Inferior parietal cortex (tissue), 1 donor: ENCODE measurements around the gene ADCY7.

Source experiments
- DNase-seq: peaks from one replicate; pipeline ENCODE4 v3.0.0-alpha.2; 2016; ENCODE audit errors: extremely low spot score

The ADCY7 gene

DNA sequence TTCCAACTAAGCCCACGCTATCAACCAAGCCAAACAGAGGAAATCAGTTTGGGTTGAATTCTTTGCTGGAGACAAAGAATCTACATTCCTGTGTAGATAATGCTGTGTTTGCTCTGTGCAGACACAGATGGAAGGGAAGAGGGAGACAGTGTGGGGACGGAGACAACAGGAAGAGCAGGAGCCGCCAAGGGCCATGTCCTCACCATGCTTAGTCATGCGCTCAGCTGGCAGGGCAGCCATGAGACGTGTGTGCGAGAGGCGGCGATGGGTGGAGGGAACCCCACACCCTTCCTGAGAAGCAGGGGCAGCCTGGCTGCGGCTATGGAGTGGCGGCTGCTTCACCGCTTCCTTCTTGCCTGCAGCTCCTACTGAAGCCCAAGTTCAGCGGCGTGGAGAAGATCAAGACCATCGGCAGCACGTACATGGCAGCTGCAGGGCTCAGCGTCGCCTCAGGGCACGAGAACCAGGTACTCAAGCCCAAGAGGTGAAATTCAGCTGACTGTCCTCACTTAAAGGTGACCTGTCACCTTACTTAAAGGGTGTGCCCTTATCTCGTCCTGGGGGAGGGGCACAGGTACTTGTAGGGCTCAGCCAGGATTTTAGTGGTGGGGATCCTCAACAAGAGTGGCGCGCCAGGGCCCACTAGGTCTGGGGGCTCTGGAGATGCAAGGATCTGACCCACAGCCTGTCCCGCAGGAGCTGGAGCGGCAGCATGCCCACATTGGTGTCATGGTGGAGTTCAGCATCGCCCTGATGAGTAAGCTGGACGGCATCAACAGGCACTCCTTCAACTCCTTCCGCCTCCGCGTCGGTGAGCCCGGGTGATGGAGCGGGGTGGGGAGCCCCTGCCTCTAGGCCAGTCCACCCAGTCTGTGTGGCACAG, 47.5 kb downstream of the ADCY7 start:
- no peak for DNase-seq

DNA sequence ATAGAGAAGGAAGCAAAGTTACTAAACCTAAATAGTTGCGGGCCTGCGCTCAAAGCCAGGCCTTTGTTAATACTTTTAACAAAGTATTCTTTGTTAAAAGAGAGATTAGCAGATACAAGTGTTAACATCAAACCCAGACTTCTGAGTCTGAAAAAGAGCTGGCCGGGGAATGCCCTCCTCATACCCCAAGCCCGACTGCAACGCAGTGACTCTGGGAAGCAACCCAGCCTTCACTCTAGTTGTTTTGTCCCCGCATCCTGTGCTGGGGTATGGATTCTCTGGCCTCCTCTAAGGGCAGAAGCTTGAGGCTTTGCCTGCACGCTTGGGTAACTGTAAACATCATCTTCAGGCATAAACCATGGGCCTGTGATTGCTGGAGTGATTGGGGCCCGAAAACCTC, 48.3 kb downstream of the ADCY7 start:
- DNase-seq: no peak

DNA sequence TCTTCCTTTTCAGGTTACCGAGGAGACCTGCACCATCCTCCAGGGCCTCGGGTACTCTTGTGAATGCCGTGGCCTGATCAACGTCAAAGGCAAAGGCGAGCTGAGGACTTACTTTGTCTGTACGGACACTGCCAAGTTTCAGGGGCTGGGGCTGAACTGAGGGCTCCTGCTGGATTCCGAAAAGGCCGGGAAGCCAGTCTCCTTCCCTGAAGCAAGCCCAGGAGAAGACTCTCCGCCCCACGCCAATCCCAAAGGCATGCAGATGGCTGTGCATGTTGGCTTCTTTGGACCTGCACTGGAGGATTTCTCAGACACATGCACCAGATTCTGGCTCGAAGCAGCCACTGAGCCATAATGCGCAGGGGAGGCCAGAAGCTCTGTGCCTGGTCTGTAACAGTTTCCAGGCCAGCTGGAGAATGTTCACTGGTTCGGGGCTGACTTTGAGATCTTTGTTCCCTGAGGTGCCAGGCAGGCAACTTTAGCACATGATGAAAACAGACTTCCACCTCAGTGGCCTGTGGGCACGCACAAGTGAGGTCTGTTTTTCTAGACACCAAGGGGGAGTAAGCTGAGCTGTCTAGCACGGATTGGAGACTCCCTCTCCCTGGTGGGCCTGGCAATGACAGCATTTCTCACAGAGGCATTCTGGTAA, 49.1 kb downstream of the ADCY7 start:
- no peak for DNase-seq

DNA sequence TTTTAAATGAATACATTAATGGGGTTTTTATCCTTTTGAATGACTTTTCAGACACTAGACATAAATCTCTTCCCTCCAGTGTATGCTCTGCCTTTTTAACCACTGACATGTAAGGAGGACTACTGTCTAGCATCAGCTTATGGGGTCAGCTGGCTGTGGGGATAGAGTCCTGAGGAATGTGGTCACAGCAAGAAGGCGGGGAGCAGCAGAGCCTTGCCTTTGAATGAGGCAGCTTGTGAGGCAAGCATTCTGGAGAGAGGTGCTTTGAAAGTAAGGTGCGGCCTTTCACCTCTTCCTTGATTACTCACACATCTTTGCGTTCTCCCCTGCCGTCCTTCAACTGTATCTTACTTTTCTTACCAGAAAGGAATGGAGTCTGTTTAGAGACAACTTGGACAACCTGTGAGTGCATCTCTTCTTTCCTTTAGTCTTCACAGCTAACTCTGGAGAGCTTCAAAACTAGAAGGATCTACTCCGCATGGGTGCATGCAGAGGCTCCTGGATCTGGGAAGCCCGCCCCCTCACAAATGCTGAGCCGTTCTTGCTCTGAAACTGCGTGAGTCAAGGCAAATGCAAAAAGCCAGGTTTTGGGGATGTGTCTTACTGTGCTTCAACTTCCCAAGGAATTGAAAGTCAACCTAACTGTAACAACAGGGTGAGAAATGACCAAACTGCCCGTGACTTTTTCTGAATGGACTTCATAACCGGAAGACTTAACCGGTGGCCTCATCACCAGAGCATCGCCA, 49.9 kb downstream of the ADCY7 start:
- DNase-seq: no peak

DNA sequence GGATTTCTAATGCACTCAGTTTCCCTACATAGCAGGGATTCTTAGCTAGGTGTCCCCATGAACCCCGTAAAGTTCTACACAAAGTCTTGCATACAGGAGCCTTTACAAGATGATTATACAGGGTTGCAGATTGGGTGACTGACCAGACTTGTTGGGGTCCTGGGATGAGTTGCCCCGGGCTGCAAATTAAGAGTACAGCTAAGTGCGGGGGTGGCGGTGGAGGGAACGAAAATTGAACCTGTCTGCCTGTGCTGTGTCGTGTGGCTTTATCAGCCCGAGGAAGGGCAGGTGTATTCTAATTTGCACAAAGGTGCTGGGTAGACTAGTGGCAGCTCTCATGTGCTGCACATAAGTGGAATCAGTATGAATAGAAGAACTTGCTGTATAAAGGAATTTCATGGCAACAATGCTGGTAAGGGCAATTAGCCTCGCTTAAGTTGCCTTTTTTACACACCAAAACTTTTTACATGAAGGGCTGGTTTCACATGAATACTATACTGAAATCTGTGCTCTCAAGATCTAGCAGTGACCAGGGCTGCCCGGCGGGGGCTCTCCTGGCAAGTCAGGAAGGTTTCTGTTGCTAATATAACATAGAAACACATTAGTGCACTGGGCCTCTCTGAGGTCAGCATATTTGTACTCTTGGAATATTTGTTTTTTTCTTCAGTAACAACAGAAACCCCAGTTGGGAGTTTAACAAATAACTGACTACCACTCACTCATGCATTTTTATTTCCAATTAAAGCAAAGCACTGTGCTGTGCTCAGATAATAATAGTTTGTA, 50.7 kb downstream of the ADCY7 start:
- no peak for DNase-seq

DNA sequence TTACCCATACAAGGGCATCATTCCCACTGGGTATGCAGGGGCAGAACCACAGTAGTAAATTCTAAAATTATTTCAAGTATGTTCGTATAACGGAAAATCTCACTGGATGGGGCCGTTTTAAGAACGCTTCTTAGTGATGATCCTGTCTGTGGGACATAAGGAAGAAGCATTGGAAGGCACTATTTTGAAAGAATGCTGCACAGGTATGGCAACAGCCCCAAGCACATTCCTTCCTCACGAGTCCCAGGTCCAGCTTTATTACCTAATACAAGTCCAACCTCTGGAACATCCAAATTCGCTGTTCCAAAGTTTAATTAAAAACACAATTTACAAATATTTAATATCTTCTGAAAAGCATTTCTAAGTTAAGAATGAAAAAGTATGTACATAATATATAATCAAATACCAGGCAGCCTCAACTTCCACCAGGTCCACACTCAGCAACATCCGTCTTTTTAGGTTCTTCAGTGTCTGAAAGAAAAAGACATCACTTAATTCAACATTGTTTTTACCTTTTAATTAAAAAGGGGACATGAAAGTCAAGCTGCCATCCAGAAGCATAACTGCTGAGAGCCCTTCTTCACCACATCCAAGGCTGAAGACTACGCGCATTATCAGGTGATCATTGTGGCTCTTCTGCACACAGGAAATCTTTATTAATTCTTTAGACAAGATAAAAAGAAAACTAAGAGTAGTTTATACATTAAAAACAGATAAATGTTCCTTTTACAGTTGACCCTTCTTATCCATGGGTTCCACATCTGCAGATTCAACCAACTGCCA, 52.6 kb downstream of the ADCY7 start:
- DNase-seq: no peak

DNA sequence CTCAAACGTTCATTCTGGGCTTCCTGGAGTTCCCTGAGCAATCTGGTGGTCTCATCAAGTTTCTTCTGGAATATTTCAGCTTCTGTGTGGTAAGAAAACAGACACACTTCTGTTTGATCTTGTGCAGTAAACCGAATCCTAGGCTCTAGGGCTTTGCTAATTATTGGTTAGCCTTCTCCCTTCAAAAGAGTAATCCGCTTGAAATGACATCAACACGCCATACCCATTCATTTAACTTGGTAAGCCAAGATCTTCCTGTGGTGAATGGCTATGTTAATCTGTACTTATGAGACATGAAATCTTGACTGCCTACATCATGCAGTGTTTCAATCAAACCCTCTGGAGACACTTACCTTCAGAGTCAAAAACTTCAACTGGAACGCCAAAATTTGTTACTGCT, 54.0 kb downstream of the ADCY7 start:
- no peak for DNase-seq

DNA sequence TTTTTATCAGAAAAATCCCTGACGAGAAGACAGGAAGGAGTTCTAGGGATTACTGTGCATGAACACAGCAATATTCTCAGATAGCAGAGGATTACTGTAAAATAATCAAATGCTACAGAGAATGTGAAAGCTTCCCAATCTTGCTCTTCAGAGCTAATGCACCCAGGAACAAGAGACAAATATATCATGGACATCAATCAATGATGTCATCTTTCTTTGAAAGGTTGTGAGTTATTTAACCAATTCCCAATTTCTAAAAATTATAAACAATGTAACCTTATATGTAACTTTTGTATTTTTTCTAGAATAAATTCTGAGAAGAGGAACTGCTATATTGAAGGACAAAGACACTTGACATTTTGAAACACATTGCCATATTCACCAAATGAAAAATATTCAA, 56.0 kb downstream of the ADCY7 start:
- DNase-seq: no peak

DNA sequence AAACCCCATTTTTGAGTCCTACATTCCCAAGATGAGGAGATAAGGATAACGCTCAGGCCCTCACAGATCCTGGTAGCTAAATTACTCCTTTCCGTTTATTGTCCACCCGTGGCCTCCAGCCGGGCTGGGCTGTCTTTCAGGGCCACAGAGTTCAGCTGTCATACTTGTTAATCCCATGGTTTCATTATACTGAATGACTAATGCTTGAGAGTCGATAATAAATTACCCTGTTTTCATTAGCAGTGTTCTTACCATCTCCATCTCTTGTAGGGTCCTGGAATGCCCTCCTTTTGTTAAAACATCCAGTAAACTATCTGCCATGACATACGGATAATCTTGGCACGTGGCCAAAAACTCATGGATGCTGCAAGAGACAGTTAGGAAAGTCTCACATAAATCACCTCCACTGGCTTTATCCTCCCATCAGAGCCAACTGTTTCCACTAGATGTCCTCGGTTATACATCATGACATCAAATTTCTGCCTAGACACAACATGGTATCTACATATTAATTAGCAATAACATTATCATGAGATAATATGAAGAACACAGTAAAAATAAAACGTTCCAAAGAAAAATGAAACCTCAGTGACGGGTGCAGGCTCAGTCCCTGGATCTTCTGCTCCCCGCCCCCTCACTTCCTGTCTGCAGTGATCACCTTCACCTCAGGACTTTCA, 57.1 kb downstream of the ADCY7 start:
- DNase-seq: no peak

DNA sequence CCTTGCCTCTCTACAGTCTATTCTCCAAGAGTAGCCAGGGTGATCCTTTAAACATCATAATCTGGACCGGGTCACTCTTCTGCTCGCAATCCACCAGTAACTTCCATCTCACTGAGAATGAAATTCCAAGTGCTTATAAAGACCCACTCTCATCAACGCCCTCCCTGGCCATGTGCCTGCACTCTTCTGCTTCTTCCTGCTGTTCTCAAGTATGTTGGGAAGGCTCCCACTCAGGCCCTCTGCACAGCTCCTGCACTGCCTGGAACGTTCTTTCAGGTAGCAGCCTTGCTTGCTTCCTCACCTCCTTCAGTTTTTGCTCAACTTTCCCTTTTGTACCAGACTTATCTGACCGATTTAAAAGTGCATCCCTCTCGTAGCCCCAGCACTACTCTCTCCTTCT, 58.0 kb downstream of the ADCY7 start:
- no peak for DNase-seq

DNA sequence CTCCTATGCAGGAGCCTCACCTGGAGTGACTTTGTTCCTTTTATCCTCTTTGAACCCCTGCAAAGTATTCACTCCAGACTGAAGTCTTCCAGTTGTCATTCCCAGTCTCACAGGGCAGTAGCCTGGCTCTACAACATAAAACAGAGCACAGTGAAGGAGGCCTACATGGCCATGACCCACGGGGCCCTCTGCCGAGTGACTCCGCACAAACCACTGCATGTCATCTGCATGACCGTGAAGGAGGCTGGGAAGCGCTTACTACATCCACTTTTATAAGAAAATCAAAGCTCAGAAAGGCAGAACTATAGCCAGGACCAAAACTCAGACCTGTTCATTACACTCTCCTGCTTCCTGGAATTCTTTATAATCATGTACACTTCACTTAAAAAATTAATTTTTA, 59.9 kb downstream of the ADCY7 start:
- no peak for DNase-seq

DNA sequence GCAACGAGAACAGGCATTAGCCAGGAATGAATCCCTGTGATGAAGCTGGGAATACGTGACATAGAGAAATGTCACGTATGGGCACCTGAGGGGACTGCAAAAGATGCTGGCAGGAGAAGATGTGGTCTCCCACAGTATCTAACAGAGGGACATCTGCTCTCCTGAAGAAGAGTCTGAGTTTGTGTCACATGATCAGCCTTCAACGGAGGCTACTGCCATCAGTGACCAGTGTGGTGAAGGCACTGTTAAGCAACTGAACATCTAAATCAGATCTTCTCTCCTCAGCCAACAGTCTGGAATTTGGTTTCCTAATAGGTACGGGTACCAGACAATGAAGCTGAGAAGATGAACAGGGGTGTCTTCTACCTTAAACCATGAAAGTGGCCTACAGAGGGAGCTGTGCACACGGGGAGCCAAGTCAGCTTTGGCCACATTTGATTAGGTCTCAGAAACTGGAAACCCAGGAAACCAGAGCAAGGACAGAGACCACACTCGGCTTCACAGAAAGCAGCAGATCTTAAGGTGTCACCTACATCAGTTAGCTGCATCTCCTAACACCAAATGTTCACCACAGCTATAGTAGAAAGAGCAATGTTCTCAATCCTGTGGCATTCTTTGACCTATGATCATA, 60.6 kb downstream of the ADCY7 start:
- DNase-seq: peak; percentile 32

DNA sequence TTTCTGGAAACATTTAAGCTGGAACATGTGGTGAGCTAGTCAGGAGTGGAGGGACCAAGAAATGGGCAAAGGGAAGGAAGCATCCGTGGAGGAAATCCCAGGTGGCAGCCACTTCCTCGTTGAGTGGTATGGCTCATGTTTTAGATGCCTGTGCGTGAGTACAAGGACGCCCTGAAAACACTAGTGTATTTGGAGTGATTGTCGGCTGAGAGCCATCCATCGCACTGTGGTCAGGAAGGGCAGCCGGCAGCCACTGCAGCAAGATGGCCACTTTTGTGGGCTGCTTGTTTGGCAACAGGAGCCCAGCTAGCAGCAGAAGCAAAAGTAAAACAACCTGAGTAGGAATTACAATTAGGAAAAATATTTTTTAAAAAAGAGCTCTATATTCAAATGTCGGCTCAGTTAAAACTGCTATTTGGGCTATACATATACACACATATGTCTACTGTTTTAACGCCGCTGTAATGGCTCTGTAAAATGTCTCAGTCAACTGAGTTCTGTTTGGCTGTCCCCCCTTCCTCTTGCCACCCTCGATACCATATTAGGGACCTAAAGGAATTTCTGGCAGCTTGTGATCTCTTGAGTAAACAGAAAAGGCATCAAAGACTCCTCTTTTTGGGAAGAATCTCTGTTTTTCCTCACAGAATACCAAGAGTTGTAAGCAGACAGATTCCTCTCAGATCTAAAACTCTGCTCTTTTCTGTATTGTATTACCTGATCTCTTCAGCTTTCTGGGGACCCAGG, 63.3 kb downstream of the ADCY7 start:
- DNase-seq: no peak

DNA sequence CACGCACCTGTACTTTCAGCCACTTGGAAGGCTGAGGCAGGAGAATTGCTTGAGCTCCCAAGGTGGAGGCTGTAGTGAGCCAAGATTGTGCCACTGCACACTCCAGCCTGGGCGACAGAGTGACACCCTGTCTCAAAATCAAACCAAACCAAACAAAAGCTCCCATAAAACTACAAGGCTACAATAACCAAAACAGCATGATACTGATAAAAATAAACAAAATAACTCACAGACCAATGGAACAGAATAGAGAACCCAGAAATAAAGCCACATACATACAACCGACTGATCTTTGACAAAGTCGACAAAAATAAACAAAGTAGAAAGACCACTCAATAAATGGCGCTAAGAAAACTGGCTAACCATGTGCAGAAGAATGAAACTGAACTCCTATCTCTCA, 65.2 kb downstream of the ADCY7 start:
- no peak for DNase-seq

DNA sequence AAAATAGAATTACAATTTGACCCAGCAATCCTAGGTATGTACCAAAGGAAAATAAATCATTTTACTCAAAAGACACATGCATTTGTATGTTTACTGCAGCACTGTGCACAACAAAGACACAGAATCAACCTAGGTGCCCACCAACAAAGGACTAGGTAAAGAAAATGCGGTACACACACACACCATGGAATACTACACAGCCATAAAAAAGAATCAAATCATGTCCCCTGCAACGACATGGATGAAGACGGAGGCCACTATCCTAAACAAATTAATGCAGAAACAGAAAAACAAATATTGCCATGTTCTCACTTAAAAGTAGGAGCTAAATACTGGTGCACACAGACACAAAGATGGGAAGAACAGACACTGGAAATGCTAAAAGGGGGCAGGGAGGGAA, 66.2 kb downstream of the ADCY7 start:
- DNase-seq: no peak

DNA sequence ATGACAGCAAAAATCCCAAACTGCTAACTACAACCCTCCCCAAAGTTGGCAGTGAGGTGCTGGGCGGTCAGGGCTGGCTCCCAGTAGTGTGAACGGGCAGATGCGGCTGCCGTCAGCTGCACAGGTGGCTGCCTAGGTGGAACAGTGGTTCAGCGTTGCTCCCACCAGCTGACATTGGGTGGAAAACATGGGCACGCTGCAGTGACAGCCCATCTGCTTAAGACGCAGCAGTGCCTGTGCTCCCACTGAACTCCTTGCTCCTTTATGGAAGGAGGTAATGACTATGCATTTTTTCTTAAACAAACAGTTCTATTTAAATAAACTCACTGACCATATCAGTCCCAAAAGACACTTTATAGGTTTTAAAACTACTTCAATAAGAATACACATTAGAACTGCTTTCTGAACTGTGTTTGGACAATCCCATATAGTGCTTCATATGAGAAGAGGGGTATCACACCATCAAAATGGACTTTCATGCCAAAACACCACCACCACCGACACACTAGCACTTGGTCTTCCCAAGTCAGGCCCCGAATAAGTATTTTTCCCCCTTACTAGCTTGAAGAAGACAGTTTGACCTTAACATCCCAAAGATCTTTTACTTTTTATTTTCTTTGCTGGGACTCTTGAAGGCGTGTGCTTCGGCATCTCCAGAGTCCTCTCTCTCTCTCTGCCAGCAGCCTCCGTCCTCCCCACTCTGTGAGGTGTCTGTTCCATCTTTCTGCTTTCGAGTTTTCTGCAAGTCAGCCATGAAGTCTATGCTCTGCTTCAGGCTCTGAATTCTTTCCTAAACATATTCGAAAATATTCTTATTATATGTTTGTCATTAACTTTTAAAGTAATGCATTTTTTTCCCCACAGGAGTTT, 68.0 kb downstream of the ADCY7 start:
- DNase-seq: no peak

DNA sequence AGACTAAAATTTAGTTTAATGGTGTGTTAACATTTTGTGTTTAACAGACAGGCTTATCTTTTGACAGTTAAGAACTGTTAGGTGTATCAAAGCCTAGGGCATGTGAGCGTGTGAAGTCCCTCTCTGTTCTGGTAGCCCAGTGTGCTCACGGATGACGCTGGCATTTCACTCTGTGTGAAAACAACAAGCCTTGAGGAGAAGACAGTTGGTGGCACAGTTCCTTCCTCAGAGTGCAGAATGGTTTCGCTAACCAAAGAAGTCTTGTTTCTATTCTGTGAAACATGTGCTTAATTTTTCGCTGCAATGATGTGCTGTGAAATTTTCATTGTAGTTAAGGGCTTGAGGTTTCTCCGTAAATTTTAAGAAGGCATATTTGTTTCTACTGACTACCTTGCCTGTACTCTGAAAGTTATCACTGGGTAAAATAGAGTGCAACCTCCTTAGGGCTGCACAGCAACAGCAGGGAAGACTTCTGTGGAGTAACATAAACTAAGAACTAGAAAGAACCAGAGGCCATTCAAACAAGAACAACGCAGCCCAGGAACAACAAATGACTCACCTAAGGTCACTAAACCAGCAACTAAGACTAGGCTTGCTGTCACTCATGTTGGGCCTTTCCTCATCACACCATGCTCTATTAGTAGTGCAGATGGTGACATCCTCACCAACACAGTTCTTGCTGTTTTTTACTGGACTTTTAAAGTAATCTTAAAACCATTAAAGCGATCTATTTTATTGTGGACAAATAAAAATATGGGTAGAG, 69.0 kb downstream of the ADCY7 start:
- no peak for DNase-seq

DNA sequence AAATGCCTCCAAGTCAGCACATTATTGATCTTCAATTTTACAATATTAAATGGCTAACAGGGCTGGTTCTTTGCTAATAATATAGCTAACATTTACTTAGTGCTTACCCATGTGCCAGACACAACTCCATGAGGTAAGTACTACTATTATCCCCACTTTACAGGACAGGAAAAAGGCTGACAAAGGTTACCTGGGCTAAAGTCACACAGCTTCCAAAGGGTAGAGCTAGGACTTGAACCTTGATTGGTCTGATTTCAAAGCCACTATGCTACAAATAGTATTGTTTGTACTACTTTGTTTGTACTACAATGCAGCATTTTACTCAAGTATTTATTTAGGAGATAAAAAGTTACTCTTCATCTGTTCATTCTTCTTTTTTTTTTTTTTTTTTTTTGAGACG, 70.5 kb downstream of the ADCY7 start:
- DNase-seq: no peak
